Measurements from ENCODE around the gene MYOC.
"Not testable (repeated sequence)": the region's sequence is repeated elsewhere in the genome, so short reads cannot be mapped to it uniquely, and the experiment has no call there.

Gene MYOC

DNA sequence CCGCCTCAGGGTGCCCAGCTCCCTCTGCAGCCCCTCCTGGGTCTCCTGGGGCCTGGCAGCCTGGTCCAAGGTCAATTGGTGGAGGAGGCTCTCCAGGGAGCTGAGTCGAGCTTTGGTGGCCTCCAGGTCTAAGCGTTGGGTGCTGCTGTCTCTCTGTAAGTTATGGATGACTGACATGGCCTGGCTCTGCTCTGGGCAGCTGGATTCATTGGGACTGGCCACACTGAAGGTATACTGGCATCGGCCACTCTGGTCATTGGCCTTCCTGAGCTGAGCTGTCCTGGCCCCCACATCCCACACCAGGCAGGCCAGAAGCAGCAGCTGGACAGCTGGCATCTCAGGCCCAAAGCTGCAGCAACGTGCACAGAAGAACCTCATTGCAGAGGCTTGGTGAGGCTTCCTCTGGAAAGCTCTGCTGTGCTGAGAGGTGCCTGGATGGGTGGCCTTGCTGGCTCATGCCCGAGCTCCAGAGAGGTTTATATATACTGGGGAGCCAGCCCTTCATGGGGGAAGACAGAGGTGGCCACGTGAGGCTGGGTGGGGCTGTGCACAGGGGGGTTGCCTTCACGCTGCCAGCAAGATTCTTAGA lies at the start of gene MYOC:
Gene MYOC, minus strand, starts transcription at position 455 of the 589 bp plus-strand sequence. Its CDS starts 77 bp downstream, at position 378.
- DNase-seq, result no peak

DNA sequence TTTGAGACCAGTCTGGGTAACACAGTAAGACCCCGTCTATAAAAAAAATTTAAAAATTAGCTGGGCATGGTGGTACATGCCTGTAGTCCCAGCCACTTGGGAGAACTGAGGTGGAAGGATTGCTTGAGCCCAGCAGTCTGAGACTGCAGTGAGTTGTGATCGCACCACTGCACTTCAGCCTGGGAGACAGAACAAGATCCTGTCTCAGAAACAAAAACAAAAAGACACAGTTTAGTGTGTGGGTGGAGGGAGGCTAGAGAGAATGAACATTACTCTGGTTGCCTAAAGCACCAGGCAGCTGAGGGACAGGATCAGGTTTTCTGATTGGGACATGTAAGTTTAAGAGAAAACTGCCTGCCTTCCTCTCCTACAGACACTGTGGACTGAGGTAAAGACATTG lies 47.0 kb upstream of the MYOC start:
- peak; percentile 65 for DNase-seq

DNA sequence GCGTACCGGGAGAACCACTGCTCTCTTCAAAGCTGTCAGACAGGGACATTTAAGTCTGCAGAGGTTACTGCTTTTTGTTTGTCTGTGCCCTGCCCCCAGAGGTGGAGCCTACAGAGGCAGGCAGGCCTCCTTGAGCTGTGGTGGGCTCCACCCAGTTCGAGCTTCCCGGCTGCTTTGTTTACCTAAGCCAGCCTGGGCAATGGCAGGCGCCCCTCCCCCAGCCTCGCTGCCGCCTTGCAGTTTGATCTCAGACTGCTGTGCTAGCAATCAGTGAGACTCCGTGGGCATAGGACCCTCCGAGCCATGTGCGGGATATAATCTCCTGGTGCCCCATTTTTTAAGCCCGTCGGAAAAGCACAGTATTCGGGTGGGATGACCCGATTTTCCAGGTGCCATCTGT lies 43.3 kb upstream of the MYOC start:
- not testable (repeated sequence) for DNase-seq

DNA sequence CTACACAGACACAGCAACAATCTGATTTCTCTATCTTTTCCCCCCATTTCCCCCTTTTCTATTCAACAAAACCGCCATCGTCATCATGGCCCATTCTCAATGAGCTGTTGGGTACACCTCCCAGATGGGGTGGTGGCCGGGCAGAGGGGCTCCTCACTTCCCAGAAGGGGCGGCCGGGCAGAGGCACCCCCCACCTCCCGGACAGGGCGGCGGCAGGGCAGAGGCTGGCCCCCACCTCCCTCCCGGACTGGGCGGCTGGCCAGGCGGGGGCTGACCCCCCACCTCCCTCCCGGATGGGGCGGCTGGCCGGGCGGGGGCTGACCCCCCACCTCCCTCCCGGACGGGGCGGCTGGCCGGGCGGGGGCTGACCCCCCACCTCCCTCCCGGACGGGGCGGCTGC lies 41.1 kb upstream of the MYOC start:
- not testable (repeated sequence) for DNase-seq

DNA sequence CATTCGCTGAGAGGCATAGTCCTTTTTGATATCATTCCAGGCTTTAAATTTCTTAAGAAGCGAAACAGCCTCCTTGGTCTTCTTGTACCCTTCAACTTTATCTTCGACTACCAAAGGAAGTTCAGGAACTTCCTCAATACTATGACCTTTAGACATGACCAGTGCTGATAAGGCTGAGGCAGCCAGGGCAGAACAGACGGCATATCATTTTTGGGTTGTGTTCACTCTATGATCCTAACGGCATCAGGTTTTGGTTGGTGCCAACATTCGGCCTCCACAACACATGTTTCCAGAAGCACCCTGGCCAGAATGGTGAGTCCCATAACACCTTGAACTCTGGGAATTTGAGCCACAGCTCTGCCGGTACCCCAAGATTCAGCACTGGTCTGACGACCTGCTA lies 31.4 kb upstream of the MYOC start:
- DNase-seq, result no peak

DNA sequence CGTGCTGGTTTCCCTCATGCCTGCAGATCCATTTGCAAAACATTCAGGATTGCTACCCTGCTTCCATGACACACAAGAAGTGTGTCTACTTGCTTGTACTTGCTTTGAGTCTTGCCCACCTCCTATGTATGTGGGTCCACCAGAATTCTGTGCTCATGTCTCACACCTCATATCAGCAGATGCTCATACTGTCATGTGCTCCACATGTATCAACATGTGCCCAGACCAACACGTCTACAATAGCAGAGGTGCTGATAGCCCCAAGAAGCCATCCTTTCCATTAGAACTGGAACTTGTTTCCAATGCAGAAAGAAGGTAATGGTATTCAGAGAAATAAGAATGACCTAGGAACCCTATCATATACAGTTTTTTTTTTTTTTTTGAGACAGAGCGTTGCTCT lies 27.9 kb upstream of the MYOC start:
- DNase-seq, result no peak

DNA sequence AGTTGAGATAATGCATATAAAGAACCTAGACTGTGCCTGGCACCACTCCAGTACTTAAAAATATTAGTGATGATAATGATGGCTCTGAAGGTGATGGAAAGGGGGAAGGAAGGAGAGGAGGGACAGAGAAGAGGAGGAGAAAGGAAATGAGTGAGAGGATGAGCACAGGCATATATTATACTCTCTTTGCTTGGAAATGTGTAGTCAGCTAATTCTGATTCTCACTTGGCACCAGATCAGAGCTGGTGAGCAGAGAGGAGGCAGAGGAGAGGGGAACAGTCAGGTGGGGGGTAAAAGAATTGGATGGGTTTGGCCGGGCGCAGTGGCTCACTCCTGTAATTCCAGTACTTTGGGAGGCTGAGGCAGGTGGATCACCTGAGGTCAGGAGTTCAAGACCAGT lies 24.3 kb upstream of the MYOC start:
- no peak for DNase-seq

DNA sequence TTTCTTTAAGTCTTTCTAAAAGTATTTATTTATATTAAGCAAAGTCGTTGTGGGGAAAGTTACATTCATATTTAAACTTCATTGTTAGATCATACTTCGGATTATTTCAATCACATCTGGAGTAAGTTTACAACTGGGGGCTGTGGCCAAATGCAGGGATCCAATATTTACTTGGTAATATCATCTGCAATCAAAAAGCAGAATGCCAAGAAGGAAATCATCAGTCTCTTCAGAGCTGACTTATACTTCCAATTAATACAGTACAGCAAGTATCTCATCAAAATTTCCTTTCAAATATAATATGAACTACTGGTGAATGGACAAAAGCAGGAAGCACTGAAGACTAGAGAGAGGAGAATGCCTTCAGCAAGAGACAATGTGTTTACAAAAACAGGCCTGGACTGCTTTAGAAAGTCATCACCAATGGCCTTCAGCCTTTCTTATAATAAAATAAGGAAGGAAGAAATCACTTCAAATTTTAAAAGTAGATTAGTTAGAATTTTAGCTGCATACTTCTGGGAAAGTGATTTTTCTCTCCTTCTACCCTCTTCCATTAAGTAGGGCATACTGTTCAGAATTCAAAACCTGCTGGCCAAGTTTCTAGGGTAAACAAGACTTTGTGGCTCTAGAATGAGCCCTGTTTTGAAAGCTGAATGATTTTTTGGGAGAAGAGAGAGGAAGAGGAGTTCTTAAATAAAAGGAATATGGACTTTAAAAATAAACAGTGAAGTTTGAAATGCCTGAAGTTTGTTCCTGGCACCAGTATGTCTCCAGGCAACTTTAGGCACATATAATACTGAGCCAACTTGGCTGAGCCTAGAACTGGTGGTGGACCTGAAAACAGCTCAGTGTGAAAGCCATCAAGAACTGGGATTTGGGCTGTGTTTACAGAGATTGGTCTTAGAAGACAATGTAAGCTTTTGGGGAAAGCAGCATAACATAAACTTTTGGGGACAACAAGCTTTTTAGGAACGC lies 22.2 kb upstream of the MYOC start:
- DNase-seq, result no peak

DNA sequence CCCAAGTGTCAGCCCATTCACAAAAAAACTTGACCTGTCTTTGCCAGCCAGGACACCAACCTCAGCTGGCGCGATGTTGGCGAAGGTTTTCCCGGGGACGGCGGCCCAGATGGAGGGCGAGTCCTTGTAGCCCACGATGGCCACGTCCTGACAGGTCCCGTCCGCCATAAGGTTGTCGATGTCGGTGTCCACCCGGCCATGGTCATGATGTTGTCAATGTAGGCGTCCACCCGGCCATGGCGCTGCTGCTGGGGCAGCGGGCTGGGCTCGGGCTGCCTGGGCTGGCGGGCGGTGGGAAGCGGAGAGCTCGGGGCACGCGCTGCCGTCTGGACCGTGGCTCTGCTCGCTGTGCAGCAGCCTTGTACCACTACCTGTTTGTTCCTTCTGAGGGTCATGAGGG lies 18.3 kb upstream of the MYOC start:
- DNase-seq, result no peak

DNA sequence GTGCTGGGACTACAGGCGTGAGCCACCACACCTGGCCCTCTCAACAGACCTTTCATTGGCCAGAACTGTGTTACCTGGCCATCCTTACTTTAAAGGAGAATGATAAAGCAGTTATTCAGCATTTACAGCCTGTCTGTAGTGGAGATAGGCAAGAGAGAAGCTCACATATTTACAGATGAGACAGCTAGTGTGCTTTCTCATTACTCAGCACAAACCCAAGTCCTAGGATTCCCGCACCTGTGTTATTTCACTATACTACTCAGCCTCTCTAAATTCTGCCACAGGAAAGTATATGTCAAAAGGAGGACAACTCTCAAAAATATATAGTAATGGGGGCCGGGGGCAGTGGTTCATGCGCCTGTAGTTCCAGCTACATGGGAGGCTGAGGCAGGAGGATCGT lies 15.9 kb upstream of the MYOC start:
- DNase-seq, result no peak

DNA sequence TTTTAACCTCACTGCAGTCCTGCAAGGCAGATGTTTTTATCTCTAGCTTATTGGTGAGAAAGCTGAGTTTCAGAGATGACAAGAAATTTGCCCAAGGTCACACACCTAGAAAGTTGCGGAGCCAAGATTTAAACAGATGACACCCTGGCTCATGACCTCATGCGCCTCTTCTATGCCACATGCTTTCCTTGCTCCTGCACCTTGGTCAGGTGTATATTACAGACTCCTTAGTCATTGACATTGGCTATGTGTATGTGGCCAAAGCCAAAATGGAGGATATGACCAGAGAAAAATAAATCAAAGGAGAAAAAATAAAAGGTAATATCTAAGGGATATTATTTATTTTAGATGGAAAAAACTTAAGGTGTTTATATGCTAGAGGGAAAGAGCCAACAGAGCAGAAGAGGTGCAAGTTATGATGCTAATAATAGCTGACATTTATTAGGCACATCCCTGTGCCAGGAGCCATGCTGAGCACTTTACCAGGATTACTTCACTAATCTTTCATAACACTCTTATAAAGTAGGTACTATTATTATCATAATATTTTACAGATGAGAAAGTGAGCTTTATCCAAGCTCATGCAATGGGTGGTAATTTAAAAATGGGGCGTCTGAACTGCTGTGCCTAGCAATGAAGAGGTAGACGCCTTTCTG lies 13.8 kb upstream of the MYOC start:
- DNase-seq, result no peak

DNA sequence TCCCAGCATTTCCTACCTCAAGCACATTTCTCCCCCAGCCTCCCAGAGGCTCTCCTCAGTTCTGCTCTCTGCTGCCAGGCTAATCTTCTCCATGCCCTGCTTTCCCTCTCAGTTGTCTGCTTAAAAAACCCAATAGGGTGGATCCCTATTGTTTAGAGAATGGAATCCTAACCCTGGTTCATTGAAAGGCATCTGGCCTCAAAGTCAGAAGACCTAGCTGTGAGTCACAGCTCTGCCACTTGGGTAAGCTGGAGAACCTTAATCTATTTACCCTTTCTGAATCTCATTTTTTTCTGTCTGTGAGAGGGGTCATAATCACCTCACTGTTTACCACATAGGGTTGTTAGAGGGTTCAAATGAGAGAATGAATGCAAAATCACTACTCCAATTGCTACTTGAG lies 12.5 kb upstream of the MYOC start:
- no peak for DNase-seq

DNA sequence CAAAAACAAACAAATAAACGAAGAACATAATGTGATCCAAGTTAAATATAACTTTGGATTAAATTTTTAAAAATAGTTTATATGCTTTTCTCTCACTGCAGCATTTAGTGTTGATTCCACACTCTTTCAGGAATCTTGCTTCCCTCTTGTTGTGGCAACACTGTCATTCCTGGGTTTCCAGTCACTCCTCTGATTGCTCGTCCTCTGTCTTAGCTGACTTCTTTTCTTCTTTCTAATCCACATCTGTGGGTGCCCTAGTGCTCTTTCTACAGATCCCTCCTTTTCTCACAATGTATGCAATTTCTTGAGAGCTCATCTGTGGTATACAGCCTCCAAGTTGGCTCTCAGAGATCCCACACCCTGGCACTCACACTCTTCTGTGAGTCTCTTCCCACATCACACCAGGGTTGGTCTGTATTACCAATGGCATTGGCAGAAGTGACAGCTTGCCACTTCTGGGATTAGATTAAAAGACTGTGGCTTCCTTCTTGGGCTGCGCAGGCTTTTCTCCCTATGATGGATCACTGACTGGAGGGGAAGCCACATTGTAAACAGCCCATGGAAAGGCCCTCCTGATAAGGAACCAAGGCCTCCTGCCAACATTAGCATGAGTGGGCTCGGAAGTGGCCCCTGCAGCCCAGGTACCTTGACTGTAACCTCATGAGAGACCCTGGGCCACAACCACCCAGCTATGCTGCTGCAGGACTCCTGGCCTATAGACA lies 11.5 kb upstream of the MYOC start:
- DNase-seq, result no peak

DNA sequence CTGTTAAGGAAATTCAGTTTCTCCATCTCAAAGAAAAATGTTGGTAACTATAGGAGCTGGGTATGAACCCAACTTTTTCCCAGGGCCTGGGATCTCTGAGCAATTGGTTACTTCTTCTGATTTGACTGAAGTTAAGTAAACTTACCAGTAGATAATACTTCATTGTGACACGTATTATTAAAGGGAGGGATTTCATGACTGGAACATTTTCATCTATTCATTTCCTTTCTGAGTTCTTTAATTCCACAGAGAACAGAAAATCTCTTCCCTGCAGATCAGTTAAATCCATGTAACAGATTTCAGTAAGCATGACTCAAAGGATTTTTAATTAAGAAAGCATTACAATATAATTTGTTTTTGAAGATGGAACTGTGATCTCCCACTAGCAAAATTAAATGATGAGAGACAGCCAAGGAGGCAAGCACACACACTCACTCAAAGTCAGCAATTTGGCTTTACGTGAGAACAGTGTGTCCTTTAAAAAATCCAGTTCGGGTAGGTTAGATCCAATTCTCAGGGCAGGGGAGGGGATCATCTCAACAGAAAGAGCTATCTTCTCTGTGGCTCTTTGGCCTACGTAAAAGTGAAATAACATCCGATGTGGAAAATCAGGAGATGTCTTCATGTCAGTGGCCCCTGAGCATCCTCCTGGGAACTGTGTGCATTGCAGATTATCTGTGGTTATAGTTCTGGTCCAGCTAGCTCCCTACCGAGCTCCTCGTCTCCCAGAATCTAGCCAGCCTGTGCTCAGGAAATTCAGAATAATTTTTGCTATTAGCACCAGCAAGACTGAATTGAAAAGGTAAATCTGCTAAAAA lies 10.8 kb upstream of the MYOC start:
- no peak for DNase-seq

DNA sequence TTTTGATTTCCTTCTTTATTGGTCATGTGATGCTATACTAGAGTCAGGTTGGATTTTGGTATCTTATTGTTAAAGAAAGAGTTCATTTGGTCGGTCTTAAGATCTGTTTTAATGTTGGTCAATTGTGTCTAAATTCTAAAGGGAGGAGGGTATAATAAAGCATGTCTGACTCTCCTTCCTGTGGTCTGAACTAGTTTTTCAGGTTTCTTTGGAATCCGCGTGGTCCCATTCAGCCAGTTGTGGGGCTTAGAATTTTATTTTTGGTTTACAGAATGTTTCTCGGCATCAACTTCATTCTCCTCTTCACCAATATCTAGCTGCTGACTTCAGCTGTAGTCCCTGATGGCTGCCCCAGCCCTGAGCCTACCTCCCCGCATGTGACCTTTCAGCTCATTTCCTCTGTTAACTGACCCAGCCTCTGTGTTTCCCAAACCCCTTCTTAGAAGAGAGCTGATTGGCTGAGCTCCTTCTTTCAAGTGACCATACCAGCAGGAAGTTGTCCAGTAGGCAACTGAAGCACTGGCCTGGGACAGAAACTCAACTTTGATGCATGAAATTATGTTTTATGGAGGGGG lies 8.7 kb upstream of the MYOC start:
- DNase-seq, result no peak

DNA sequence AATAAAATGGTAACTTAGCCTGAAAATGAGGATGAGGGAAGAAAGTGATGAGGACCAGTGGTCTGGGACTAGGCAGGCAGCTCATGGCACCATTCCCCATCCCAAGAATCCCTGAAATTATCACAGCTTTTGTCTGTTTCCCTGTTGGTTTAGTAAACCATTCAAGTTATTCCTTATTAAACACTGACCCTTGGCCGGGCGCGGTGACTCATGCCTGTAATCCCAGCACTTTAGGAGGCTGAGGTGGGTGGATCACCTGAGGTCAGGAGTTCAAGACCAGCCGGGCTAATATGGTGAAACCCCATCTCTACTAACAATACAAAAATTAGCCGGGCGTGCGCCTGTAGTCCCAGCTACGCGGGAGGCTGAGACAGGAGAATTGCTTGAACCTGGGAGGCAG lies 3.7 kb upstream of the MYOC start:
- not testable (repeated sequence) for DNase-seq

DNA sequence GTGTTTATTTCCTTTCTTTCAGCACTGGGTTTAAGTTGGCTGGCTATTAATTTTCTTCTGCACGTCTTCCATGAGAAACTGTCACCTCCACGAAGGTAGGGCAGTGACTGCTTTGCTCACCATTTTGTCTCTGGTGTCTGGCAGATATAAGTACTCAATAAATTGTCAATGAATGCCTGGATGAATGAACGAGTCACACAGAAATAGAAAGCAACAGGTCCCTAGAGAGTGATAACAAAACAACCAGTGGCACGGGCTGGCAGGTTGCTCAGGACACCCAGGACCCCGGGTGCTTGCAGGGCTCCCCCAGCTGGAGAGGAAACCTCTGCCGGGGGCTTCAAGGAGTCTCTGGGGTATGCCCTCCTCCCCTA lies 3.2 kb upstream of the MYOC start:
- DNase-seq, result no peak

DNA sequence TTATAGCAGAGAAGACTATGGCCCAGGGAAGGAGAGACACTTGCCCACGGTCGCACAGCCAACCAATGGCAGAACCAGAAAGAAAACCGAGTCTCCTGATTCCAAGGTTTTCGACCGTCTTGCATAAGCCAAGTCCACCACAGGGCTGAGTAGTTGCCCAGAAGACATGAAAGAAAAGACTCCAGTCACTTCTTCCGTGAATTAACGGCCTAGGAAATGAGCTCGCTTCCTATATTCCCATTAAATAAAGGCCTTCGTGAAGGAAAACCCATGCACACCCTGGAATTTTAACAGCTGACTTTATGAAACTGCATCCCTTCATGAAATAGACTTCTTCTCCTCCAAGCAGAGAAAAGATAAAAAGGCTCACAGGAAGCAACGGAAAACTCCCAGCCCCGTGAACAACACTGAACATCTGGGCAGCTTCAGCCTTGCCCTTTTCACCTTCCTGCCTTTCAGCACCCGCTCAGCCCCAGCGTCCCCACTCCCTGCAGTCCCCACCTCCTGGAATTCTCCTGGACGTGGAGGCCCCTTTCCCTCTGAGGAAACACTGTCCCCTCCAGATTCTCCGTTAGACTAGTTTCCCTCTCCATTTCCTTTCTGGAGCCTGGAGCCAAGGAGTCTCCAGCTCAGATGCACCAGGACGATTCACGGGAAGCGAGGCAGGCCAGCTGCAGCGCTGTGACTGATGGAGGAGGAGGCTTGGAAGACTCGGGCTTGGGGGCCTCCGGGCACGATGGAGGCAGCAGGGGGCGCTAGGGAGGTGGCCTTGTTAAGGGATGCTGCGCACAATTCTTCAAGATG lies 2.7 kb upstream of the MYOC start:
- DNase-seq, result no peak

DNA sequence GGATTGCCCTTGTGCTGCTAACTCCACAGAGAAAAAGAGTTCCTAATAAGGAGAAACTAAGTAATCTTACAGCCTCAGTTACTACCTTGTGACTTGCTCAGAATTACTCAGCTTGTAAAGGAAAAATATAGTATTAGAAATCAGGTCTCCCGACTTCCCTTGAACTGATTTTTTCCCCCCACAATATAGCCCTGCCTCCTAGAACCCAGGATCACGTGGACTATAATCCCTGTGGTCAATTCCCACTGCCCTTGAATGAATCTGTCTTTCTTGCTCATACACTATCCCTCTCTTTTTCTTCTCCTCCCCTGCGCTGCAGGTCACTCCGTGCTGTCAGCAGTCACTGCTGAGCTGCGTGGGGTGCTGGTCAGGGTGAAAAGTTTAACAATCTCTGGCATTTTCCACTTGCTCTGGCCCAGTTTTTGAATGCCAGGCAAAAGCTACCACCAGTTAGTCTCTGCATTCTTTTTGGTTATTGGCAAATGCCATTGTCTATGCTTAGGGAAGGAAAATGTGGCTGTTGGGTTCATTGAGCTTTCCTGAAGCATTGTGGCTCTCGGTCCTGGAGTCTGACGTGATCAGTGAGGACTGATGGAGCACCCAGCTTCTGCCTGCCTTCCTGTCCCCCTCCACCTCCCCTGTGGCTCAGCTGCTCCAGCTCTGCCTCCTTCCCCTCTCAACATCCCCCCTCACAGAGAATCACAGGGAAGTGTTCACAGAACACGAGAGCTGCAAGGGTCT lies 1.9 kb upstream of the MYOC start:
- DNase-seq, result peak; percentile 44

DNA sequence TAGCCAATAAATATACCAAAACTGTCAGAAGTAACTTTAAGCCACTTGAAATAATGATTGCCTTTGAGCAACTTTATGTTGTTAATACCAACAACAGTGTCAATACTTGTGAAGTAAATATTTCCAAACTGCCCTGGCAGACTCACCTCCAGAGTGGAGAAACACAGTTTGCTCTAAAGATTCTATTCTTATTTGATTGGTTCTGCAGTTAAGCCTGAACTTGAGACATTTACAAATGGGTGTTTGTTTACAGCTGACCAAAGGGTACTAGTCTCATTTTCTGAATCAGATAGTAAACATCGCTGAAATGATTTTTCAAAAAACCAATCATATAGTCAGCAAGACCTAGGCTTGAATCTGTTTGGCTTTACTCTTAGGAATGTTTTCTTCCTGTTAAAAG lies 1.3 kb upstream of the MYOC start:
- no peak for DNase-seq

DNA sequence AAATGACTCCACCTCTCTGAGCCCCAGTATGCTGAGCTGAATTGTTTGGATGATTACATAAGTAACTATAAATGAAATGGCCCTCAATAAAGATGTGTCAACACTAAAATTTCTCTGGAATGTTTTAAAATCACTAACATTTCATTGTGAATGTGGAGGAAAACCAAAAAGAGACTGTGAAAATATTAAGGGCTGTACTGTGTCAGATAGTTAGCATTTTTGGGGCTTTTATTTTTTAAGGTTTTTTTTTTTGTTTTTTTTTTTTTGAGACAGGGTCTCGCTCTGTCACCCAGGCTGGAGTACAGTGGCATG lies 6.3 kb downstream of the MYOC start:
- DNase-seq, result no peak

Data from kidney glomerular epithelial cell (primary cell).